Inferior parietal cortex (tissue), 1 donor: Measurements from ENCODE around the gene TERT.
"Not testable (repeated sequence)": the region's sequence is repeated elsewhere in the genome, so short reads cannot be mapped to it uniquely, and the experiment has no call there.

Experiments
- DNase-seq: peaks from one replicate; pipeline ENCODE4 v3.0.0-alpha.2; 2016; ENCODE audit errors: extremely low spot score

The TERT gene

DNA sequence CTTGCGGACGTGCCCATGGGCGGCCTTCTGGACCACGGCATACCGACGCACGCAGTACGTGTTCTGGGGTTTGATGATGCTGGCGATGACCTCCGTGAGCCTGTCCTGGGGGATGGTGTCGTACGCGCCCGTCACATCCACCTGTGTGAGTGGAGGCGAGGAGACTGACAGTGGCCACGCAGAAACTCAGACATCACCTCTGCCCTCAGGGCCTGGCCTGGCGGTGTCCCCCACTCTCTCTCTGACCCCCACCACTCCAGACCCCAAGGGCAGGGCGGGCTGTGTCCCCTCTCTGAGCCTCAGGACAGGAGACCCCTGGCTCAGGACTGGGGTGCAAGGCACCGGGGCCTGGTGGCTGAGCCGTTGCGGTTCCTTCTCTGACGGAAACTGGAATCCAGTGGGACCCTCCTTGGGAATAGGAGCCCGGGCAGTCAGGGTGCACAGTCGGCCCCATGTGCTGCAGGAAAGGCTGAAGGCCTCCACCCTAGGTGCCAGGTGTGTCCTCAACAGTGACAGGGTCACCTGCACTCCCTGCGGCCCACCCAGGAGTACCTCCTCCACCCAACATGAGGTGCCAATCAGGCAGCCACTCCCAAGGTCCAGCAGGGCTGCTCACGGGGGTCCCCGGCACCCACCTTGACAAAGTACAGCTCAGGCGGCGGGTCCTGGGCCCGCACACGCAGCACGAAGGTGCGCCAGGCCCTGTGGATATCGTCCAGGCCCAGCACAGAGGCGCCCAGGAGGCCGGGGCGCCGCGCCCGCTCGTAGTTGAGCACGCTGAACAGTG is 16.0 kb downstream of the TERT start:
- DNase-seq = no peak

GRCh38 chr5:1278216-1278615 is 16.7 kb downstream of the TERT start:
- no peak for DNase-seq

DNA sequence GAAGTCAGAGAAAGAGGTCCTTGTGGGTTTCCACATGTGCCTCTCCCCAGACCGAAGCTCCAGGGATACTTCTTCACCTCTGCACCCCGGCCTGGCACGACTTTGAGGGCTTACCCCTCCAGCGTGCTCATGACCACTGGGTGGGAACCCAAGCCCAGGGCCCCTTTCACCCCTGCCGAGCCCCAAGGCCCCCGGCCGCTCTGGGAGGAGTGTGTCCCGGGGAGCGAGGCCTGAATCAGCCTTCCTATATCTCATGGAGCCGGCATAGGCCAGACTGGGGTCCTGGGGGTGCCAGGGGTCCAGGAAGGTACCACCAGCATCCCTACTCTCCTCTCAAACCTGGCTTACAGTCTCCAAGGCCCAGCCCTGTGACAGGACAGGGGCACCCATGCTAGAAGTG is 17.1 kb downstream of the TERT start:
- no peak for DNase-seq

- no peak for DNase-seq
Observed at GRCh38 chr5:1277331-1277730, 17.5 kb downstream of the TERT start.

- DNase-seq = no peak
Observed at GRCh38 chr5:1276930-1277329, 17.9 kb downstream of the TERT start.

DNA sequence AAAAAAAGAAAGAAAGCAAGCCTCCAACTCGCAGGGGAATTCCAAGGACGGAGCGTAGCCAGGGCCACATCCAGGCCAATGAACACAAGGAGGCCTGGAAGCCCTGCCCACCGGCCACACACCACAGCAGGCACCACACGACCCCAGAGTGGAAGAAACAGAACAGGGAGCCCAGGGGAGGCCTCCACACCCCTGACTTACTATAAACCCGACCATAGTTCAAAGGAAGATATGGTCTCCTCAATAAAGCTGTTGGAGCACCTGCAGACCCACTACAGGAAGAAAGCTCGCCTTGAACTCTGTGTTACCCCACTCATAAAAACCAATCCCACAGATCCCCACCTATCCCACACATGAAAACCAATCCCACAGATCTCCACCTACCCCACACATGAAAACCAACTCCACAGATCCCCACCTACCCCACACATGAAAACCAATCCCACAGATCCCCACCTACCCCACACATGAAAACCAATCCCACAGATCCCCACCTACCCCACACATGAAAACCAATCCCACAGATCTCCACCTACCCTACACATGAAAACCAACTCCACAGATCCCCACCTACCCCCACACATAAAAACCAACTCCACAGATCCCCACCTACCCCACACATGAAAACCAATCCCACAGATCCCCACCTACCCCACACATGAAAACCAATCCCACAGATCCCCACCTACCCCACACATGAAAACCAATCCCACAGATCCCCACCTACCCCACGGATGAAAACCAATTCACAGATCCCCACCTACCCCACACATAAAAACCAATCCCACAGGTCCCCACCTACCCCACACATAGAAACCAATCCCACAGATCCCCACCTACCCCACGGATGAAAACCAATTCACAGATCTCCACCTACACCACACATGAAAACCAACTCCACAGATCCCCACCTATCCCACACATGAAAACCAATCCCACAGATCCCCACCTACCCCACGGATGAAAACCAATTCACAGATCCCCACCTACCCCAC is 19.2 kb downstream of the TERT start:
- not testable (repeated sequence) for DNase-seq

DNA sequence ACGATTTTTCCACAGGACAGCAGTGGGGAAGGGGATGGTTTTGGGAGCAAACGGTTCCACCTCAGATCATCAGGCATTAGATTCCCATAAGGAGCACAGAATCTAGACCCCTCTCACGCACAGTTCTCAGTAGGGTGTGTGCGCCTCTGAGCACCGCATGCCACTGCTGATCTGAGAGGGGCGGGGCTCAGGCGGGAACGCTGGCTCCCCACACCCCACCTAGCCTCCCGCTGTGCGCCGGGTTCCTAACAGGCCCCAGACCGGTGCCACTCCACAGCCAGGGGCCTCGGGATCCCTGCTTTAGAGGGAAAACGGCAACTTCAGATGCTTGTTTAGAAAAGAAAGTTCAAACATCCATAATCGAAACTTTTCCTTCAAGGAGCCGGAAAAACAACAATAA is 20.4 kb downstream of the TERT start:
- DNase-seq = no peak

GRCh38 chr5:1273745-1274144 is 21.1 kb downstream of the TERT start:
- DNase-seq = no peak

DNA sequence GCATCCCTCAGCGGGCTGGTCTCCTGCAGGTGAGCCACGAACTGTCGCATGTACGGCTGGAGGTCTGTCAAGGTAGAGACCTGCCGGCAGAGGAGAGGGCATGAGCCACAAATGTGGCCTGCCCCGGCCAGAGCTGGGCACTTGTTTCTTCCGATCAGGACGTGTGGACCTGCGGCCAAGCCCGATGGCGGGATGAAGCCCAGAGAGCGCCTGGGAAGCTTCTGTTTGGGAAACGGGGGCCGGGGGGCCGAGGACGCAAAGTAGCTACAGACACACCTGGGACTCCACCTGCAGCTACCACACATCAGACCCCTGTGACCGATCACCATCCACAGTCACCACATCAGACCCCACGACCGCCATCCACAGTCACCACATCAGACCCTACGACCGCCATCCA is 22.7 kb downstream of the TERT start:
- DNase-seq = no peak

DNA sequence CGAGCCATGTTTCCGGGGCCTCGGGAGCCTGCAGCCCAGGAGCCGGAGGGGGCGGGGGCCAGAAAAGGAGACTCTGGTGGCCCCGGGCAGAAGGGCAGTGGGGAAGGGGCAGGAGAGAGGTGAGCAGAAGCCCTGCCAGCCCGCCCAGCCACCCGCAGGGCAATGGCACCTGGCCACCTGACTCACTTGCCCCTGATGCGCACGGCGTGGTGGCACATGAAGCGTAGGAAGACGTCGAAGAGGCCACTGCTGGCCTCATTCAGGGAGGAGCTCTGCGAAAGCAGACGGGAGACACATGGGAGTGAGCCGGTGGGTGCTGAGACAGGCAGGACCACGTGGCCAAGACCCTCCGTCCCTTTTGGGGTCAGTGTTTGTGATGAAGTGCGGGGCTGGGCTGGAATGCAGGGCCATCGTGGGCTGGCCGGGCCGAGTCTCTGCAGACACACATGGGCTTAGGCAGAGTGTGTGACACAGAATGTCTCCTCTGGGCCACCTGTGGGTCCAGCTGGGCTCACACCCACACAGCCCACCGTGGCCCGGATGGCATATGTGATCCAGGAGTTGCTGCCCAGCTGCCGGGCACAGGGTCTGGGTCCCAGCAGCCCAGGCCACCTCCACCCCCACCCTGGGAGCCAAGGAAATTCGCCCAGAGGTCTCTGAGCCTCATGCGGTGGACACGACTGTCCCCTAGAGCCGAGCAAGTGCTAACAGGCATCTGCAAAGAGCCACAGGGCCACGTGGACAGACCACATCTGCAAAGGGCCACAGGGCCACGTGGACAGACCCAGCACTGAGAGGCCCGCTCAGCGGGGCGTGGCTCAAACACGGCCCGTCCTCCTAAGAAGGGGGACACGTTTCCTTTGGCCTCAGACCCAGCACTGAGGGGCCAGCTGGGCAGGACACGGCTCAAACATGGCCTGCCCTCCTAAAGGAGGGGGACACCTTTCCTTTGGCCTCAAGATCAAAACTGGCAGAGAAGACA is 23.6 kb downstream of the TERT start:
- no peak for DNase-seq

DNA sequence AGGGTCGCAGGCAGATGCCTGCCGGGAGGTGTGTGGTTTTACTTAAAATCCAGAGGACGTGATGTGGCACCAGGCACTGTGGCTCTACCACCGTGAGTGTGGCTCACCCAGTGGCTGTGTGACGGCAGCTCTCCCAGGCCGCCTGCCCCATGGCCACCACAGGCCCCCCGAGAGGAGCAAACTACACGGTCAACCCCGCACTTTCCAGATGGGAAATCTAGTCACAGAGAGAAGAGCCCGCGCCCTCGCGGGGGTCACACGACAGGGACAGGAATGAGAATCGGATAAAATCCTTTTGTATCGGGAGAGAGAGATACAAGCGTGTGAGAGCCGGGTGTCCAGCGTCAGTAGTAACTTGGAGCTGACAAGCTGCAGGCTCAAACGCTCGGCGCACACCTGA is 24.4 kb downstream of the TERT start:
- no peak for DNase-seq

GRCh38 chr5:1268666-1269065 is 26.2 kb downstream of the TERT start:
- DNase-seq = no peak

GRCh38 chr5:1268056-1268455 is 26.8 kb downstream of the TERT start:
- DNase-seq = no peak

DNA sequence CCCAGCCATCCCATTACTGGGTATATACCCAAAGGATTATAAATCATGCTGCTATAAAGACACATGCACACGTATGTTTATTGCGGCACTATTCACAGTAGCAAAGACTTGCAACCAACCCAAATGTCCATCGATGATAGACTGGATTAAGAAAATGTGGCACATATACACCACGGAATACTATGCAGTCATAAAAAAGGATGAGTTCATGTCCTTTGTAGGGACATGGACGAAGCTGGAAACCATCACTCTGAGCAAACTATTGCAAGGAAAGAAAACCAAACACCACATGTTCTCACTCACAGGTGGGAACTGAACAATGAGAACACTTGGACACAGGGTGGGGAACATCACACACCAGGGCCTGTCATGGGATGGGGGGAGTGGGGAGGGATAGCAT is 27.4 kb downstream of the TERT start:
- not testable (repeated sequence) for DNase-seq

DNA sequence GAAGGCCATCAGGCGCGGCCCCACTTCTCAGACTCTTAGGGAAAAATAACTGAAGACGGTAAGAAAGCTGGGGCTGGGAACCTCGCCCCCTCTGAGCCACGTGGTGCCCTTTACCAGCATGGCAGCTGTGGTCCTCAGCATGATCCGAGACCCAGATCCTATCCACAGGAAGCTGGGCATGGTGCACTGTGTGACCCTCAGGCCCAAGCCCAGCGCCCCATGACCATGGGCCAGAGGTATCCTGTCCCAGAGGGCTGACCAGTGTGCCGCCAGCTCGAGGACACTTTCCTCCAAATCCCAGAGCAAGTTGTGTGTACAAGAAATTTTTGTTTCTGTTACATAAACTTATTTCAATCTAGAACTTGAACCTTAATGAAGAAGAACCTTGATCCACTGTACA is 28.1 kb downstream of the TERT start:
- no peak for DNase-seq

- DNase-seq = no peak
Observed at GRCh38 chr5:1265461-1266455, 29.1 kb downstream of the TERT start.

- DNase-seq = no peak
Observed at GRCh38 chr5:1265026-1265425, 29.8 kb downstream of the TERT start.

- no peak for DNase-seq
Observed at GRCh38 chr5:1264211-1264610, 30.7 kb downstream of the TERT start.

DNA sequence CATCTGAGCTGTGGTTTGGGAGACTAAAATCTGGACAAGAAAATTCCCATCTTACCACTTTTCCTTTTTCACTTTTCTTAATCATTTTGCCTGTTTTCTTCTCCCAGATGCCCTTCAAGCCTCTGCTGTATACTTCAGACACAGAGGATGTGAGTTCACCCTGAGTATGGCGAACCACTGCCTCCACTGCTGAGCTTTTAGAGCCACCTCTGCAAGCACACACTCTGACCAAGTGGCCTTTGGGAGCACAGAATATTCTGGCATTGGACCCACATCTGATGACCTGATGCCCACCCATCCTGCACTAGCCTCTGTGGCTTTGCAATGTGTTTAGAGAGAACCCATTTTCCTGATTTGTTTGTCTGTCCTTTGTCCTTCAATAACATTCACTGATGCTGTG is 32.5 kb downstream of the TERT start:
- no peak for DNase-seq

DNA sequence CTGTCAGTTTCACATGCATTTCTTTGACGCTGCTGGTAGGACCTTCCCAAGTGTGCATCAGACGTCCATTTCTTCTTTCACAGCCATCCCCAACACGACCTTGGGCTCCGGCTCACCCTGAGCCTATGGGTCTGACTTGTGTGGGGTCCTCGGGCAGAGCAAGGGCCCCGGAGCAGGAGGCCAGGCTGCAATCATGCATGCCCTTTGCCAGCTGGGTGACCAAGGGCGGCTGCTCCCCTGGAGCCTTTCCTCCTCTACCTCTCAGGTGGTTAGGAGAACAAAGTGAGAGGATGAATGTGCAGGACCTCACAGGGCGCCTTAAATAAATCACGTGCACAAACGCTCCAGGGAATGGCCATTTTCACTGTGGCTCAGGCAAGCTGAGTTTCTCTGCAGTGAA is 33.2 kb downstream of the TERT start:
- no peak for DNase-seq
